Adipocyte (in vitro differentiated cells): ENCODE measurements around the gene UNC13D.
A peak's percentile ranks its signal among the peaks of the same experiment; 100 is the strongest.

Source experiments
- DNase-seq: peaks from one replicate; pipeline ENCODE4 v3.0.0-alpha.2; 2015; ENCODE audit warnings: low read depth
- H3K27me3 ChIP-seq: replicated peaks from 2 replicates; pipeline ENCODE4 v1.7.0; 2013; ENCODE audit warnings: mild to moderate bottlenecking, low read length, moderate library complexity; ENCODE audit not compliant: control insufficient read depth, insufficient read depth
- H3K36me3 ChIP-seq: 2 replicates; pipeline ENCODE4 v1.7.0; 2013; ENCODE audit warnings: low read length, mild to moderate bottlenecking, moderate library complexity; ENCODE audit not compliant: control insufficient read depth, insufficient read depth, severe bottlenecking
- H3K4me1 ChIP-seq: 2 replicates; pipeline ENCODE4 v1.7.0; 2013; ENCODE audit warnings: mild to moderate bottlenecking, low read length, moderate library complexity; ENCODE audit not compliant: control insufficient read depth, insufficient read depth
- H3K4me3 ChIP-seq: 2 replicates; pipeline ENCODE4 v1.7.0; 2013; ENCODE audit warnings: mild to moderate bottlenecking, low read length, moderate library complexity
- H3K9ac ChIP-seq: 2 replicates; pipeline ENCODE4 v1.7.0; 2013; ENCODE audit warnings: mild to moderate bottlenecking, low read length, moderate library complexity
- H3K9me3 ChIP-seq: 2 replicates; pipeline ENCODE4 v1.7.0; 2013; ENCODE audit warnings: mild to moderate bottlenecking, low read length, moderate library complexity; ENCODE audit not compliant: control insufficient read depth

The UNC13D gene

DNA sequence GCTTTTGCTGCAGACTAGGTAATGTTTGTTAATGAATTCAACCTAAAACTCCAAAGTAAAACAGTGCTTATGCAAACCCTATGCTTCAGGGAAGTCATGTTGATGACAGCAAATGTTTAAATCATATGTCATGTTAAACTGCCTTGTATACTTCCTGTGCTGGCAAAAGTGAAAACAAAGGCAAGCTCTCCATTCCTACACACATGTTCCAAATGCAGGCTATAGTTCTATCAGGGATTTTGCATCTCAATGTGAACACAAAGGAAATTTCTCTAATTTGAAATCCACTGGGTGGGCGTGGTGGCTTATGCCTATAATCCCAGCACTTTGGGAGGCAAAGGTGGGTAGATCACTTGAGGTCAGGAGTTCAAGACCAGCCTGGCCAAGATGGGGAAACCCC, 40.3 kb downstream of the UNC13D start:
- no peak for DNase-seq
- no peaks in the 10 kb centered on the region for H3K9me3 ChIP-seq
- no peak overlapping the region for H3K4me3 ChIP-seq
- peaks cover 5% of the 10 kb centered on the region for H3K4me1 ChIP-seq
- H3K27me3 ChIP-seq: no peaks in the 10 kb centered on the region
- peaks cover 17% of the 10 kb centered on the region for H3K36me3 ChIP-seq
- no peak overlapping the region for H3K9ac ChIP-seq

DNA sequence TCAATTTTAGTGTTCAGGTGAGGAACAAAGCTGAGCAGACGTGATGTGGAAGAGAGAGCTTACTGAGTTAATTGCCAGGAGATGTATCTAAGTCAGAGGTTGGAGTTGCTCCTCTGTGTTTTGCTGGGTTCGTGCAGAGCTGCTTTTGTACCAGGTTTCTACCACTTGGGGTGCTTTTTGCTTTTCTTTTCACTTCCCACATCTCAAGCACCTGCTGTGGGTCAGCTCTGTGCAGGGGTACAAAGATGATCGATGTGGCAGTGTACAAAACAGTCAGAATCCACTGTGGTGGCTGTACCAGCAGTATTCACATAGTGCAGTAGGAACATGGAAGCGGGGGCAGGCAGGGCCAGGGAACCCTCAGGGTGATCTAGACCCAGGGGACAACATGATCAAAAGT, 44.8 kb downstream of the UNC13D start:
- no peak overlapping the region for H3K9ac ChIP-seq
- H3K36me3 ChIP-seq: peaks cover 28% of the 10 kb centered on the region

DNA sequence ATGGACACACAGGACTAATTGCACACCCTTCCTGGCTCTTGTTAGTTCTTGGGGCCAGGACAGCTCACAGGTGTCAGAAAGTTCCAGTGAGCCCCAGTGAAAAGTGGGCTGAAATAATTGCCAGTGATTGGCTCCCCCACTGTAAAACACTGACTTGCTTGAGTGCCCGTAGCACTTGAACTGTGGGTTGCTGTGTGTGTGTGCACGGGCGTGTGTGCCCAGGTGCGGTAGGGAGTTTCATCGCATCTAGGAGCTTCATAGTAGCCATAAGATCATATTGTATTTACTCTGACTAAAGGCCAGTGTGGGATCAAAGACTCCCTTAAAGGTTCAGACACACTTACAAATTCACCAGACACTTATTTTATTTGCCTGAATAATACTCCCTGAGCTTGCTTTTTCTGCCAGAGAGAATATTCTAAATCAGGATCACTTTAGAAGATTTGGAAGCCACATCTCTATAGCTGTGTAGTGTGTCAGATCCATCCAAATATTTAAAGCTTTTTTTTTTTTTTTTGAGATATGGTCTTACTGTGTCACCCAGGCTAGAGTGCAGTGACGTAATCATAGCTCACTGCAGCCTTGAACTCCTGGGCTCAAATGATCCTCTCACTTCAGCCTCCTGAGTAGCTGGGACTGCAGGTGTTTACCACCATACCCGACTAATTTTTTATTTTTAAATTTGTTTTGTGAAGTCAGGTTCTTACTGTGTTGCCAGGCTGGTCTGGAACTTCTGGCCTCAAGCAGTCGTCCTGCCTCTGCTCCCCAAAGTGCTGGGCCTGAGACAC, 48.2 kb downstream of the UNC13D start:
- Histone ChIP-seq H3K4me1 (no peaks in the 10 kb centered on the region), H3K9me3 (no peaks in the 10 kb centered on the region), H3K27me3 (no peaks in the 10 kb centered on the region), H3K9ac (no peak overlapping the region), H3K36me3 (peaks cover 30% of the 10 kb centered on the region), H3K4me3 (no peak overlapping the region)
- DNase-seq: no peak

More for the DNA sequence above, 44.8 kb downstream of the UNC13D start:
- H3K4me3 ChIP-seq: no peak overlapping the region
- no peaks in the 10 kb centered on the region for H3K4me1 ChIP-seq
- no peaks in the 10 kb centered on the region for H3K9me3 ChIP-seq
- no peaks in the 10 kb centered on the region for H3K27me3 ChIP-seq
- no peak for DNase-seq

DNA sequence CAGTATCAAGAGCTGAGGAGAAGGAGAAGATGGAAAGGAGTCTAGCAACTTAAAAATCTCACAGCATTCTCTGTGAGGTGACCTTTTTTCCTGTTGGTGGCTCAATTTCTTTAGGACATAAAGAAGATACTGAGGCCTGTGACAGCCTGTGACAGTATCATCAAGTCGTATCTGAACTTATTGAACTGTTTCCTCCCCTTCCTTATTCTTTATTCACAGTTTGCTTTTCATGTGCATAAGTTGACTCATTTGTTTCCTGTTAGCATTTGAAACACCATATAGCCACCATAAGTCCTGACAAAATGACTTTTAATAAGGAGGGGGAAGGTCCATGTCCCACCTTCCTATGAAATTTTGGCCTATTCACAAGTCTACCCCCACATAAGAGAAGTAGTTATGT, 50.7 kb downstream of the UNC13D start:
- H3K36me3 ChIP-seq: peaks cover 17% of the 10 kb centered on the region
- no peaks in the 10 kb centered on the region for H3K9me3 ChIP-seq
- H3K9ac ChIP-seq: no peak overlapping the region
- H3K27me3 ChIP-seq: no peaks in the 10 kb centered on the region
- no peaks in the 10 kb centered on the region for H3K4me1 ChIP-seq
- DNase-seq: no peak
- H3K4me3 ChIP-seq: no peak overlapping the region

DNA sequence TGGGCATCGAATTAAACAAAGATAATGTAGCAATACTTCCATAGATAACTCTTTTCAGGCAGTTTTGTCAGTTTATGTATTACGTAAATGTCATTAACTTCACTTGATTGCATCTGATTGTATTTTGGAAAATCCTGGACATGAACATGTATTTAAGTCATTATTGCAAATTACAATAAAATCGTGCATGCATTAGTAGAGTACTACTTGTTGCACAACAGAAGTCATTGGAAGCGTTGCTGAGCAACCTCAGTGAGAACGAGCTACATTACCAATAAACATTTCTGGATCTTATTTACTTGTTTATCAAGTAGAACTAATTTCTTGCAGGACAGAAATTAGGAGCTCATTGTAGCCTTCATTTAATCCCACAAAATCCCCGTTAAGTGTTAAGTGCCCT, 53.0 kb downstream of the UNC13D start:
- H3K9me3 ChIP-seq: no peaks in the 10 kb centered on the region
- DNase-seq: no peak
- H3K4me1 ChIP-seq: peaks cover 6% of the 10 kb centered on the region
- H3K27me3 ChIP-seq: no peaks in the 10 kb centered on the region
- no peak overlapping the region for H3K4me3 ChIP-seq
- no peak overlapping the region for H3K9ac ChIP-seq
- H3K36me3 ChIP-seq: peaks cover 11% of the 10 kb centered on the region

DNA sequence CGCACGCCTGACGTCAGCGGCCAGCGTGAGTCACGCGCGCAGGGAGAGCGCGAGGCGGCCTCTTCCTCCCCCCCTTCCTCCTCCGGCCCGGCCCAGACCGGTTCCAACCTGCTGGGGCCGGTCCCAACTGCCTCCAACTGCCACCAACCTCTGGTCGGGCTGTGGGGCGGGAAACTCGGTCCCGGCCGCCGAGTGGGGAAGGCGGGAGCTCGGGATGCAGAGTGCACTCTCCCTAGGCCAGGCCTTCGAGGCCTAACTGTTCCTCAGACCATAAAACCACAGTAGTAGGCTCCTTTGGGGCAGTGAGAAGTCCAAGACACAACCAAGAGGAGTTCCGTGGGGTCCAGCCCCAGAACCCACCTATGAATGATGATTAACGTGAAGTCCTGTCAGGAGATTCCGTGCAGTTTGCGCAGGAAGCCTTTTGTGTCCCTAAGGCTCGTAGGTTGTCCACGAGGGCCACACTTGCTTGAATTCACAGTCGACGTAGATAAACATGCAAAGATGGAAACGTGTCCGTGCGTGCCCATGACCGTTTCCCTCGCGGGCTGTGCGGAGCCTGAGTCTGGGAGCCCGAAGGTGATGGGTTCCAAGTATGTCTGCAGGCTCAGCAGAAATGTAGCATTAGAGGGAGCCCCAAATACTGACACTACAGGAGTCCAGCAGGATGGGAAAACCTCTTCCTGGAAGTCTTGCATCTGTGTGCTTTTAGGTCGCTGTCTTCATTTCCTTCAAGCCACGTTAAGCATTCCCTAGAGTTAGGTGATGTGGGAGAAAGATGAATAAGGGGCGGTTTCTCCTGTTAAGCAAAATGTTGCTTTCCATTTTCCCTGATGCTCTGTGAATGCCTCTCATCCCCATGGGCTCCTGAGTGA, 59.0 kb downstream of the UNC13D start:
- peak; percentile 93 for DNase-seq
- peaks cover 35% of the 10 kb centered on the region for H3K4me1 ChIP-seq

DNA sequence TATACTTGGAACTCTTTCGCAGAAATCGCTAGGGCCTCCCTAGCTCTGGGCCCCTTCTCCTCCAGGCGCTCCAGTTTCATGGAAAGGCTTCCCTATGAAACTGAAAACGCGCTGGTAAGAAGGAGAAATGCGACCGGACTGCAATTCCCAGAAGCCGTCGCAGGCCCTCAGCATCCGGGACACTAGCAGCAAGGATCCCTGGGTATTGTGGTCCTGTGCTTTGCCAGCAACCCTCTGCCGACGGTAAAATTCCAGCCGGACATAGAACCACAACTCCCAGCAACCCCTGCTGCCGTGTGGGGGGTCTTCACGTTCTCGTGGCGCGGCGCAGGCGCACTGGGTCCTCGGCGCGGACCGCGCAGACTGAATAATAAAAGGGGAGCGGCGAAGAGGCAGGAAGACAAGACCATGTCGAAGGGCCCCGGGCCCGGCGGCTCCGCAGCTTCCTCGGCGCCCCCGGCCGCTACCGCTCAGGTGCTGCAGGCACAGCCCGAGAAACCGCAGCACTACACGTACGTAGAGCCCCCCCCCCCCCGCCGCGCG, 59.7 kb downstream of the UNC13D start, which contains the start of gene UNK:
Gene UNK, plus strand, starts transcription at position 334 of the 543 bp plus-strand sequence. Its CDS starts 75 bp downstream, at position 409.
- DNase-seq: peak; percentile 99
- Histone ChIP-seq H3K4me1 (peaks cover 38% of the 10 kb centered on the region), H3K9me3 (no peaks in the 10 kb centered on the region), H3K27me3 (no peaks in the 10 kb centered on the region), H3K36me3 (no peaks in the 10 kb centered on the region), H3K4me3 (peak within 1 kb of the TSS; percentile 85), H3K9ac (peak within 1 kb of the TSS; percentile 94)

More for the DNA sequence above, 59.0 kb downstream of the UNC13D start:
- Histone ChIP-seq H3K36me3 (no peaks in the 10 kb centered on the region), H3K4me3 (peak overlapping the region; percentile 85), H3K27me3 (no peaks in the 10 kb centered on the region), H3K9ac (peak overlapping the region; percentile 94), H3K9me3 (no peaks in the 10 kb centered on the region)

DNA sequence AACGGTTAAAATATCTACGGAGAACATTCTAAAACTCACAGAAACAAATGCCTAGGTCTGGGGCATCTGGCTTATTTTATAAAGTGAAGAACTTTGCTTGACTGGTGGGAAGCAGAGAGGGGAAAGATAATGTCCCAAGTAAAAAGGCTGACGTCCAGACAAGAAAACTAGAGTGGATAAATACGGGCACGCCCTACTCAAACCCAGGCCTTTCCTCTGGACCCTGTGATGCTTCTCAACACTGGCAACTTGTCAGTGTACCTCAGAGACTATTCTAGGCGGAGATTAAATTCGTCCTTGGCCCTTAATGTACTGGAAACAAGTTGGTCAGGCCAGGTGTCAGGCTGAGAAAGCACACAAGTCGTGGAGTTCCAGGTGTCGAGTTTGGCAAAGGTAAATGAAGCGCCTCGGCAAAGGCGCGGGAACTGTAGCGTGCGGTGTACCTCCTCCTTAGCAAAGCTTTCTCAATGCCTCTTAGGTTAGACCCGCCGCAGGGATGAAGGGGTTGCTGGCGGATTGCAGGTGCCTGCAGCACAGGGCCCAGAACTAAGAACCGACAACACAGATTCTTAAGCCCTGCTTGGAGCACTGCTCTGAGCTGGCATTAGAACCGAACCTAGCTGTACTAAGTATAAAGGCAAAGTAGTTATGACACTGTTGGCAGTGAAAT, 60.3 kb downstream of the UNC13D start:
- H3K4me1 ChIP-seq: peaks cover 38% of the 10 kb centered on the region
- H3K9ac ChIP-seq: peak overlapping the region; percentile 94
- no peaks in the 10 kb centered on the region for H3K9me3 ChIP-seq
- no peak for DNase-seq
- H3K27me3 ChIP-seq: no peaks in the 10 kb centered on the region
- peak overlapping the region; percentile 85 for H3K4me3 ChIP-seq
- H3K36me3 ChIP-seq: no peaks in the 10 kb centered on the region

DNA sequence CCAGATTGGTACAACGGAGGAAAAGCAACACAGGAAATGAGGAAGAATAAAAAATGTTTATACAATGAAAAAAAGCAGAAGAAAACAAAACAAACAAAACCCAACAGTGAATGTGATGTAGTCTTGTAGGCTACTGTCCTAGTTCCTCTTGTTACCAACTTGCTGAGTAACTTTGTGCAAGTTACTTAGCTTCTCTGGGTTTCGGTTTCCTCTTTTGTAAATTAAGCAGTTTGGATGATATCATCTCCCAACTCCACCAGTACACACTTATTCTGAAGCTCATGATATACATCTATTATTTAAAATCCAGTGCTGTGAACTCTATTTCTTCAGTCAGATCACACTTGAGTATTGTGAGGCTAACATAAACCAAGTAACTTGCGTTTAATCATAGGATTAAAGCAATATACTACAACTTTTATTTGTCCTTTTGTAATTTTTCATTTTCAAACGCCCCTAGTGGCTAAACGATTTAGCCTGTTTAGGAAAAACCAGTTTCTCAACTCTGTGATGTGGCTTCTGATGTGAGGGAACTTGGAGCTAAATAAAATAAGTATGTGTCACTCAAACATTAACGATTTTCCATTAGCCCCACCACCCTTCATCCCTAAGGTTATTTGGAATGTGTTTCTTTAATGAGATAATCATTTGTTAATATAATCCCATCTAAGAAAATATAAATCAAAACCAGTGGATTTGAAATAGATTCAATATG, 61.0 kb downstream of the UNC13D start:
- no peaks in the 10 kb centered on the region for H3K9me3 ChIP-seq
- peaks cover 38% of the 10 kb centered on the region for H3K4me1 ChIP-seq
- H3K36me3 ChIP-seq: peaks cover 7% of the 10 kb centered on the region
- H3K9ac ChIP-seq: peak overlapping the region; percentile 94
- H3K27me3 ChIP-seq: no peaks in the 10 kb centered on the region
- H3K4me3 ChIP-seq: peak overlapping the region; percentile 85
- peak; percentile 88 for DNase-seq

DNA sequence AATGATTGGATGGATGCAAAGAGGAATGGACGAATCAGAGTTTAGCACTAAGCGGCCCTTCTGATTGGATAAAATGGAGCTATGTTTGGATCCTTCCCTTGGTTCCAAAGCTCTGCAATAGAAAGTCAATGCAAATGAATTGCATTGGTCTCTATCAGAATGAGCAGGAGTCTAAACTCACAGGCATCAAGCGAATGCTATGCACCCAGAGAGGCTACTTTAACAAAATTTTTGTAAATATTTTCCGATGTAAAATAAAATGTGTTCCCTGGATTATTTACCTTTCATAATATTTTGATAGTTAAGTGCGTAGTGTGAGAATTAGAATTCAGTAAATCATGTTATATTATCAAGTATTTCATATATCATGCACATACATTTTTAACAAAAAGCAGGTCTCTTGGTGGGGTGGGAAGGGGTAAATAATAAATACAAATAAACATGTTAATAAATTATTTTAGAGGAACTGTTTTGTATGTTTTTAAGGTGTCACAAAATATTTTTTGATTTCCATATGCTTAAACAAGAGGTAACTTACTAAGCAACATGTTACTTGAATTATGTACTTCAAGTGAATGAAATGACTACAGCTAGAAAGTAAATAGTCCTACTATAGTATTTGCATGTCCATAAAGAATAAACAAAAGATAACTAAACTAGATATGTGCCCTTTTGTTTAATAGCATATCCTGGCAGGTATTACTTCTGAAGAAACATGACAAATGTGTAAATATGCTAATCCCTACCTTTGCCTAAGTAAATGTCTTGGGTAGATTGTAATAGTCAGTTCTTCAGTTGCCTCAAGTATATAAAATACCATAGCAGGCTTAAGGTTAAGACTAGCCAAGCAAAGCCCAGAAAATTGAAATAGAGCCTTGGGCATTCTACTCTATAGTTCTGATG, 64.0 kb downstream of the UNC13D start:
- peak overlapping the region; percentile 92 for H3K4me3 ChIP-seq
- H3K9ac ChIP-seq: peak overlapping the region; percentile 6
- H3K36me3 ChIP-seq: peaks cover 28% of the 10 kb centered on the region
- DNase-seq: no peak
- H3K9me3 ChIP-seq: no peaks in the 10 kb centered on the region
- H3K4me1 ChIP-seq: peaks cover 40% of the 10 kb centered on the region
- no peaks in the 10 kb centered on the region for H3K27me3 ChIP-seq
